HUES48 (cell line): ENCODE results near the gene CYP2C19.
"Not testable (repeated sequence)": the region's sequence is repeated elsewhere in the genome, so short reads cannot be mapped to it uniquely, and the experiment has no call there.

Experiments
- H3K27ac ChIP-seq: one replicate; pipeline ENCODE4 v1.7.0; 2013; ENCODE audit warnings: low read depth, low read length, inconsistent platforms
- H3K27me3 ChIP-seq: 2 replicates; pipeline ENCODE4 v1.6.1; 2013; ENCODE audit warnings: mild to moderate bottlenecking, low read length; ENCODE audit not compliant: control insufficient read depth, insufficient read depth
- H3K36me3 ChIP-seq: 2 replicates; pipeline ENCODE4 v1.6.1; 2013; ENCODE audit warnings: low read length; ENCODE audit not compliant: control insufficient read depth, insufficient read depth
- H3K4me1 ChIP-seq: 2 replicates; pipeline ENCODE4 v1.6.1; 2013; ENCODE audit warnings: mild to moderate bottlenecking, low read length; ENCODE audit not compliant: control insufficient read depth, insufficient read depth
- H3K4me3 ChIP-seq: 2 replicates; pipeline ENCODE4 v1.5.1; 2013; ENCODE audit warnings: mild to moderate bottlenecking, low read depth, low read length
- H3K9ac ChIP-seq: 2 replicates; pipeline ENCODE4 v1.6.1; 2013; ENCODE audit warnings: mild to moderate bottlenecking, low read depth, low read length, moderate library complexity
- H3K9me3 ChIP-seq: 2 replicates; pipeline ENCODE4 v1.6.1; 2013; ENCODE audit warnings: low read length; ENCODE audit not compliant: control insufficient read depth, insufficient read depth

Gene CYP2C19

DNA sequence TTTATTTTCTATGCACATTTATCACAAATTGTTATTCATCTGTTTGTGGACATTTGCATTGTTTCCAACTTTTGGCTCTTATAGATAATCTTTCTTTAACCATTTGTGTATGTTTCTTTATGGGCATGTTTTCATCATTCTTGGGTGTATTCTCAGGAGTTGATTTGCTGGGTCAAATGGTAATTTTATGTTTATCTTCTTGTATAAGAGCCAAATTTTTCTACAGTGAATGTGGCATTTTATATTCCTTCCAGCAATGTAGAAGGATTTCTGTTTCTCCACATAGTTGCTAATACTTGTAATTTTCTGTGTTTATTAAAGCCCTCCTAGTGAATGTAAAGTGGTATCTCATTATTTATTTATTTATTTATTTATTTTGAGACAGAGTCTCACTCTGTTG lies 21.8 kb downstream of the CYP2C19 start:
- H3K4me3 ChIP-seq: no peak overlapping the region
- no peaks in the 10 kb centered on the region for H3K4me1 ChIP-seq
- H3K9me3 ChIP-seq: no peaks in the 10 kb centered on the region
- no peak overlapping the region for H3K9ac ChIP-seq
- no peaks in the 10 kb centered on the region for H3K36me3 ChIP-seq
- H3K27ac ChIP-seq: no peak overlapping the region
- no peaks in the 10 kb centered on the region for H3K27me3 ChIP-seq

DNA sequence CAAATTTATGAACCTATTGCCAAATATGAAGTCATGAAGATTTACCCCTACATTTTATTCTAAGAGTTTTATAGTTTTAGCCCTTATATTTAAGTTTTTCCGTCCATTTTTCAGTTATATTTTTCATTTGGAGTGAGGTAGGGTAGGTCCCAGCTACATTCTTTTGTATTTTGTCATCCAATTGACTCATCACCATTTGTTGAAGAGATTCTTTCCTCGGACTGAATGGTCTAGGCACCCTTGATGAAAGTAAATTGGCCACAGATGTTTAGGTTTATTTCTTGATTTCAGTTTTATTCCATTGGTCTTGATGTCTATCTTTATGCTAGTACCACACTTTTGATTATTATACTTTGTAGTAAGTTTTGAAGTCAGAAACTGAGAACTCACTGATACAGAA lies 22.7 kb downstream of the CYP2C19 start:
- H3K27me3 ChIP-seq: no peaks in the 10 kb centered on the region
- H3K4me3 ChIP-seq: no peak overlapping the region
- no peaks in the 10 kb centered on the region for H3K9me3 ChIP-seq
- H3K4me1 ChIP-seq: no peaks in the 10 kb centered on the region
- H3K9ac ChIP-seq: no peak overlapping the region
- no peak overlapping the region for H3K27ac ChIP-seq
- no peaks in the 10 kb centered on the region for H3K36me3 ChIP-seq

DNA sequence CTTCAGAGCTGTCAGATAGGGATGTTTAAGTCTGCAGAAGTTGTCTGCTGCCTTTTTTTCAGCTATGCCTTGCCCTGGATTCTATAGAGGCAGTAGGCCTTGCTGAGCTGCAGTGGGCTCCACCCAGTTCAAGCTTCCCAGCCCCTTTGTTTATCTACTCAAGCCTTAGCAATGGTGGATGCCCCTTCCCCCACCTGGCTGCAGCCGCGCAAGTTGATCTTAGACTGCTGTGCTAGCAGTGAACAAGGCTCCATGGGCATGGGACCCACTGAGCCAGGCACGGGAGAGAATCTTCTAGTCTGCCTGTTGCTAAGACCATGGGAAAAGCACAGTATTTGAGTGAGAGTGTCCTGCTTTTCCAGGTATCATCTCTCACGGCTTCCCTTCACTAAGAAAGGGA lies 38.1 kb downstream of the CYP2C19 start:
- not testable (repeated sequence) for H3K27ac ChIP-seq

DNA sequence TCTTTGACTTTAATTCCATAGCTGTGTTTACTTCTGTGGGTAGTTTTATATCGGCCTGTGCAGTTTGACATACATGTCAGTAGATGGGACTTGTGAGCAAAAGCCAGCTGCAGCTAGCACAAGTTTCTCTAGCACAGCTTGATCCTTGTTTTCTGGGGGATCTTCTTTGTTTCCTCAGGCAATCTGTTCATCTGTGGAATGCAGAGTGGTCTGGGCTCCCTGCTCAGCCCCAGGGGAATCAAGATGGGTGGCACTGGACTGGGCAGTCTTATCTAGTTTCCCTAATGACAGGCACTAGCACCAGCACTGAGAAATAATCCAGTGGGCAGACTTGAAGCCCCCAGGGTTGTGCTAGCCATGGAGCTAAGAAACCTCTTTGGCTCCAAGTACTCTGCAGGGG lies 40.8 kb downstream of the CYP2C19 start:
- Histone ChIP-seq H3K9ac (no peak overlapping the region), H3K4me1 (no peaks in the 10 kb centered on the region), H3K27ac (no peak overlapping the region), H3K27me3 (no peaks in the 10 kb centered on the region), H3K4me3 (no peak overlapping the region), H3K9me3 (peaks cover 5% of the 10 kb centered on the region; the same call in 1 of the 2 replicates), H3K36me3 (no peaks in the 10 kb centered on the region)

More for the DNA sequence above, 38.1 kb downstream of the CYP2C19 start:
- not testable (repeated sequence) for H3K9me3 ChIP-seq, H3K36me3 ChIP-seq, H3K9ac ChIP-seq, H3K4me3 ChIP-seq, H3K27me3 ChIP-seq, H3K4me1 ChIP-seq

DNA sequence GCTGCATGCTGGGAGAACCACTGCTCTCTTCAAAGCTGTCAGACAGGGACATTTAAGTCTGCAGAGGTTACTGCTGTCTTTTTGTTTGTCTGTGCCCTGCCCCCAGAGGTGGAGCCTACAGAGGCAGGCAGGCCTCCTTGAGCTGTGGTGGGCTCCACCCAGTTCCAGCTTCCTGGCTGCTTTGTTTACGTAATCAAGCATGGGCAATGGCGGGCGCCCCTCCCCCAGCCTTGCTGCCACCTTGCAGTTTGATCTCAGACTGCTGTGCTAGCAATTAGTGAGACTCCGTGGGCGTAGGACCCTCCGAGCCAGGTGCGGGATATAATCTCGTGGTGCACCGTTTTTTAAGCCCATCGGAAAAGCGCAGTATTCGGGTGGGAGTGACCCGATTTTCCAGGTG lies 67.5 kb downstream of the CYP2C19 start:
- H3K9me3 ChIP-seq: peaks cover 10% of the 10 kb centered on the region
- H3K4me3 ChIP-seq, H3K27ac ChIP-seq, H3K27me3 ChIP-seq, H3K9ac ChIP-seq, H3K36me3 ChIP-seq, H3K4me1 ChIP-seq: not testable (repeated sequence)

DNA sequence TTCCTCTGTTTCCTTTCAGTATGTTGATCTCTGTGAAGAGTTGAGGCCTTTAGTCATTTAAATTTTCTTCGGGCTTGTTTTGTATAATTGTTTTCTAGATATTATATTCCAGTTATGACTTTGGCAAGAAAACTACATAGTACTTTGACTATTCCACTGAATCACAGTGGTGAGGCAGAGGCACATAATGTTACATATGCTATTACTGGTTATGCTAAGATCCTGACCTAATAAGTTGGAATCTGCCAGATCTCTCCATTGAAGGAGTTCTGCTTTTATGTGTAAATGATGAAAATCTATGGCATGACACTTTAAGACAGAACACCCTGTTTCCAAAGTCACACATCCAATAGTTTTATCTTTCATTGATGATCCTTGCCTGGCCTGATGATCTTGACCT lies 83.7 kb downstream of the CYP2C19 start:
- Histone ChIP-seq H3K36me3 (no peaks in the 10 kb centered on the region), H3K27ac (no peak overlapping the region), H3K27me3 (no peaks in the 10 kb centered on the region), H3K9me3 (no peaks in the 10 kb centered on the region), H3K9ac (no peak overlapping the region), H3K4me3 (no peak overlapping the region), H3K4me1 (no peaks in the 10 kb centered on the region)

DNA sequence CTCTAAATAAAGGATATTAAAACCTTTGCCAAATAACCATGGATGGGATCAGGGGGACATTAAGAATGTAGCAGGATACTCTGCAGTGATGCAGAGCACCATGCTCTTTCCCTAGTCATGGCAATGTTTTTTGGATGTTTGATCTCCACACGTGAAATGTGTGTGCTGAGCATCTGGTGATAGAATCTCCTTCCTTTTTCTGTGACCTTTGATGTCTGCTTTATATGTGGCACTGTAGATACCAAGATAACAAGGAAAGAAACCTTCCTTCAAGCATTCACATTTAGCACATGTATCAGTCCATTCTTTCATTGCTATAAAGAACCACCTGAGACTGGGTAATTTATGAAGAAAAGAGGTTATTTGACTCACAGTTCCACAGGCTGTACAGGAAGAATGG lies 88.3 kb downstream of the CYP2C19 start:
- H3K36me3 ChIP-seq: no peaks in the 10 kb centered on the region

DNA sequence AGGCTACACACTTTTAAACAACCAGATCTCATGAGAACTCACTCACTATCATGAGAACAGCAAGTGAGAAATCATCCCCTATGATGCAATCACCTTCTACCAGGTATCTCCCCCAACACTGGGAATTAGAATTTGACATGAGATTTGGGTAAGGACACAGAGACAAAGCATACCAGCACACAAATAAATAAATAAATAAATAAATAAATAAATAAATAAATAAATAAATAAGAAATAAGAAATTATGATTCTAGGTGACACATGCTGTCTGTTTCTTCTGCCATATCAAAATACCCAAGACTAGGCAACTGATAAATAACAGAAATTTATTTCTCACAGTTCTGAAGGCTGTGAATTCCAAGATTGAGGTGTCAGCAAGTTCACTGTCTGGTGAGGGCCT lies 88.8 kb downstream of the CYP2C19 start:
- H3K9ac ChIP-seq: no peak overlapping the region
- H3K4me3 ChIP-seq: no peak overlapping the region
- H3K4me1 ChIP-seq: no peaks in the 10 kb centered on the region
- no peaks in the 10 kb centered on the region for H3K36me3 ChIP-seq
- H3K27ac ChIP-seq: no peak overlapping the region
- peaks cover 3% of the 10 kb centered on the region; the same call in 1 of the 2 replicates for H3K9me3 ChIP-seq
- H3K27me3 ChIP-seq: no peaks in the 10 kb centered on the region

More for the DNA sequence above, 88.3 kb downstream of the CYP2C19 start:
- no peaks in the 10 kb centered on the region for H3K4me1 ChIP-seq
- no peak overlapping the region for H3K27ac ChIP-seq
- H3K9ac ChIP-seq: no peak overlapping the region
- H3K4me3 ChIP-seq: no peak overlapping the region
- no peaks in the 10 kb centered on the region for H3K27me3 ChIP-seq
- H3K9me3 ChIP-seq: peaks cover 3% of the 10 kb centered on the region; the same call in 1 of the 2 replicates

DNA sequence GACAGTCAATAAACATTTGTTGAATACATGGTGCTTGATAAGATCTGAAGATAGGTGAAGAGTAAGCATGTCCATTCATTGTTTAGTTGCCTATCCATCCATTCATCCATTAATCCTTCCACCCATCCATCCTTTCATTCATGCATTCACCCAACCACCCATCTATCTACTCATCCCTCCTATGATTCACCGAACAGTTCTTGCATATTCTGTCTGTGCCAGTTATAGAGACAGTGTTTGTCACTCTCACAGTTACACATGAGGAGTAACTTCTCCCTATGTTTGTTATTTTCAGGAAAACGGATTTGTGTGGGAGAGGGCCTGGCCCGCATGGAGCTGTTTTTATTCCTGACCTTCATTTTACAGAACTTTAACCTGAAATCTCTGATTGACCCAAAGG lies 90.0 kb downstream of the CYP2C19 start:
- no peaks in the 10 kb centered on the region for H3K4me1 ChIP-seq
- no peak overlapping the region for H3K4me3 ChIP-seq
- H3K9ac ChIP-seq: no peak overlapping the region
- no peak overlapping the region for H3K27ac ChIP-seq
- peaks cover 3% of the 10 kb centered on the region; the same call in 1 of the 2 replicates for H3K9me3 ChIP-seq
- no peaks in the 10 kb centered on the region for H3K27me3 ChIP-seq
- no peaks in the 10 kb centered on the region for H3K36me3 ChIP-seq

DNA sequence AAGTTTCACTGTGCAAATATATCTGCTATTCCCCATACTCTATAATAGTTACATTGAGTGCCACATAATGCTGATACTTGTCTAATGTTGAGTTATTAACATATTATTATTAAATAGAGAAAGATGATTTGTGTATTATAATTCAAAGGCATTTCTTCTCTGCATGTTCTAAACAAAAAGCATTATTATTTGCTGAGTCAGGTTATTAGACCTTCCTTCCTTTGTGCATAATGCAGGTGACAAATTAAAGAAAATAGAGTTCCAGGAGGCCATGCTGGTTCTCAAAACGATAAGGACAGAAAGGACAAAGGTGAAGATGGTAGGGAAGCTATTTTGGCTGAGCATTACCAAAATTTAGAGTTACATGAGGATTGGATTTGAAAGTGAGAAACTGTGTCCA lies 90.6 kb downstream of the CYP2C19 start:
- Histone ChIP-seq H3K9ac (no peak overlapping the region), H3K4me3 (no peak overlapping the region), H3K27me3 (no peaks in the 10 kb centered on the region), H3K27ac (no peak overlapping the region), H3K9me3 (peaks cover 4% of the 10 kb centered on the region; the same call in 1 of the 2 replicates), H3K4me1 (no peaks in the 10 kb centered on the region), H3K36me3 (no peaks in the 10 kb centered on the region)

DNA sequence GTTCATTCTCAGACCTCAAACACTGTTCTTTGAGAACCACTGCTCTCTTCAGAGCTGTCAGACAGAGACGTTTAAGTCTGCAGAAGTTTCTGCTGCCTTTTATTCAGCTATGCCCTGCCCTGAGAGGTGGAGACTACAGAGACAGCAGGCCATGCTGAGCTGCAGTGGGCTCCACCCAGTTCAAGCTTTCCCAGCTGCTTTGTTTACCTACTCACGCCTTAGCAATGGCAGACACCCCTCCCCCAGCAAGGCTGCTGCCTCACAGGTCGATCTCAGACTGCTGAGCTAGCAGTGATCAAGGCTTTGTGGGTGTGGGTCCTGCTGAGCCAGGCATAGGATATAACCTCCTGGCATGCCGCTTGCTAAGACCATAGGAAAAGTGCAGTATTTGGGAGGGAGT lies 95.5 kb downstream of the CYP2C19 start:
- no peak overlapping the region for H3K27ac ChIP-seq
- no peaks in the 10 kb centered on the region for H3K27me3 ChIP-seq
- 0 out of 2 replicates have a peak, but pooled peaks cover 11% of the 10 kb centered on the region for H3K9me3 ChIP-seq
- no peak overlapping the region for H3K4me3 ChIP-seq
- no peak overlapping the region for H3K9ac ChIP-seq
- no peaks in the 10 kb centered on the region for H3K36me3 ChIP-seq
- no peaks in the 10 kb centered on the region for H3K4me1 ChIP-seq

DNA sequence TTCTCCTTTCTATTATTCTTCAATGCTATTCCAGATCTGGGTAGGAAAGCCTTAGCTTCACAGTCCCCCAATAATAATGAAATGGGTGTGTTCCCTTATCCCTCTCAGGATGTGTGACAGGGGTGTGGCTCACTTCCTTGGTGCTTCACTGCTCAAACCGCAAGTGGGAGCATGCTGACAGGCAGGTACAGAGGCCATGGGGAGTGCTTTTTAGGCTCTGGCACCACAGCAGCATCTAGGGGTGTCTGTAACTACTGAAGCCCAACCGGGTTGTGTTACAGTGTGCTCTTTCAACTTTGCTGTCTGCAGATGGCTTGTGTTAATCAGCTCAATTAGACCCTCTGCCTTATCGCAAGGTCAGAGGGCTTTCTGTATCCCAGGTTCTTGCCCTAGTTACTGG lies 96.6 kb downstream of the CYP2C19 start:
- 0 out of 2 replicates have a peak, but pooled peaks cover 11% of the 10 kb centered on the region for H3K9me3 ChIP-seq
- no peaks in the 10 kb centered on the region for H3K4me1 ChIP-seq
- H3K27ac ChIP-seq: no peak overlapping the region
- no peak overlapping the region for H3K9ac ChIP-seq
- no peak overlapping the region for H3K4me3 ChIP-seq
- no peaks in the 10 kb centered on the region for H3K36me3 ChIP-seq
- H3K27me3 ChIP-seq: no peaks in the 10 kb centered on the region
